Calu3 (cell line): Measurements from ENCODE around the gene SSU72. TPM values are rescaled to one million over a fixed set of nuclear protein-coding genes. Genes with fewer than 3 reads are reported as not detected.
"Not testable (repeated sequence)": the region's sequence is repeated elsewhere in the genome, so short reads cannot be mapped to it uniquely, and the experiment has no call there.

Experiments
- BruUV-seq: library from RNA; stranded (reverse); fragments of 400-500 nt; replicated peaks from 2 replicates; lab custom pipeline; 2021; lab: Mats Ljungman, UMichigan
- CTCF ChIA-PET: fragments of 300-600 bp; sonication (Branson Sonifier 250); formaldehyde crosslinking; loops from one replicate; lab custom pipeline; 2022; ENCODE audit warnings: antibody characterized with exemption; lab: Charles Lee
- DNase-seq: peaks from one replicate; pipeline ENCODE4 v3.0.0; 2022
- H3K27ac Mint-ChIP-seq: one replicate; pipeline ENCODE4 v1.8.0; 2022; ENCODE audit warnings: mixed read lengths; ENCODE audit not compliant: unreplicated experiment
- H3K27me3 Mint-ChIP-seq: one replicate; pipeline ENCODE4 v1.8.0; 2022; ENCODE audit warnings: mixed read lengths; ENCODE audit not compliant: unreplicated experiment
- H3K36me3 Mint-ChIP-seq: one replicate; pipeline ENCODE4 v1.8.0; 2022; ENCODE audit warnings: mild to moderate bottlenecking, moderate library complexity, mixed read lengths; ENCODE audit not compliant: insufficient read depth, unreplicated experiment
- H3K4me1 Mint-ChIP-seq: one replicate; pipeline ENCODE4 v1.8.0; 2022; ENCODE audit warnings: mild to moderate bottlenecking, low read depth, mixed read lengths; ENCODE audit not compliant: unreplicated experiment
- H3K4me3 Mint-ChIP-seq: one replicate; pipeline ENCODE4 v1.8.0; 2022; ENCODE audit warnings: mild to moderate bottlenecking, low read depth, moderate library complexity, mixed read lengths; ENCODE audit not compliant: unreplicated experiment
- H3K9me3 Mint-ChIP-seq: one replicate; pipeline ENCODE4 v1.8.0; 2022; ENCODE audit warnings: low read depth, mixed read lengths; ENCODE audit not compliant: unreplicated experiment
- intact Hi-C: fragments of 100-400 bp; cut with micrococcal nuclease; formaldehyde crosslinking; loops from one replicate; pipeline ENCODE4 v1.10.0; 2022; ENCODE audit not compliant: unreplicated experiment
- total RNA-seq: library from RNA; stranded (reverse); gene quantifications from 2 replicates; pipeline ENCODE4 v1.2.3, GENCODE V29; 2022
- TF ChIP-seq, protein P1 (sequence below): fragments of 200-600 bp; IDR thresholded peaks from one replicate; pipeline ENCODE4 v1.8.0; 2022; ENCODE audit warnings: antibody characterized with exemption; ENCODE audit not compliant: unreplicated experiment

The SSU72 gene
- total RNA-seq, 1 experiment from 2014 or later, result 105 TPM

DNA sequence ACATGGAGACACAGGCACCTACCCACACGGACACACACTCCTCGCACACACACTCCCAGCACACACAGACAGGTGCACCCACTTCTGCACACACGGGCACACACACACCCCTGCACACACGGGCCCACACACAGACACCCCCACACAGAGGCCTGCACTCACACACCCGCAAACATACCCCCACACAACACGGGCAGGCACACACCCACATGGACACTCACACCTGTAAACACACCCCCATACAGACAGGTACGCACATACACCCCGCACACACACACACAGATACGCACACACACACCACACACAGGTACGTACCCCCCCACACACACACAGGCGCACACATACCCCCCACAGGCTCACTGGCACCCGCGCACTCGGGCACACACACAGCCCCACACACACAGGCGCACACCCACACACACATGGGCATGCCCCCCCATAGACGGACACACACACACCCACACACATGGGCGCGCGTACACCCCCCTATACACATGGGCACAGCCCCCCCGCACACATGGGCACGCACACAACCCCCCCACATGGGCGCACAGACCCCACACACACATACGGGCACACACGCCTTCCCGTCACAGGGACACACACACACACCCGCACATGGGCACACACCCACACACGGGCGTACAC is 56.6 kb downstream of the SSU72 start:
- CTCF ChIA-PET, result no interaction called here
- intact Hi-C loops, result no loop called here
- H3K4me1 Mint-ChIP-seq, result peaks cover 6% of the 10 kb centered on the region
- no peaks in the 10 kb centered on the region for H3K27me3 Mint-ChIP-seq
- no peak overlapping the region for H3K4me3 Mint-ChIP-seq
- TF ChIP-seq, protein P1, sequence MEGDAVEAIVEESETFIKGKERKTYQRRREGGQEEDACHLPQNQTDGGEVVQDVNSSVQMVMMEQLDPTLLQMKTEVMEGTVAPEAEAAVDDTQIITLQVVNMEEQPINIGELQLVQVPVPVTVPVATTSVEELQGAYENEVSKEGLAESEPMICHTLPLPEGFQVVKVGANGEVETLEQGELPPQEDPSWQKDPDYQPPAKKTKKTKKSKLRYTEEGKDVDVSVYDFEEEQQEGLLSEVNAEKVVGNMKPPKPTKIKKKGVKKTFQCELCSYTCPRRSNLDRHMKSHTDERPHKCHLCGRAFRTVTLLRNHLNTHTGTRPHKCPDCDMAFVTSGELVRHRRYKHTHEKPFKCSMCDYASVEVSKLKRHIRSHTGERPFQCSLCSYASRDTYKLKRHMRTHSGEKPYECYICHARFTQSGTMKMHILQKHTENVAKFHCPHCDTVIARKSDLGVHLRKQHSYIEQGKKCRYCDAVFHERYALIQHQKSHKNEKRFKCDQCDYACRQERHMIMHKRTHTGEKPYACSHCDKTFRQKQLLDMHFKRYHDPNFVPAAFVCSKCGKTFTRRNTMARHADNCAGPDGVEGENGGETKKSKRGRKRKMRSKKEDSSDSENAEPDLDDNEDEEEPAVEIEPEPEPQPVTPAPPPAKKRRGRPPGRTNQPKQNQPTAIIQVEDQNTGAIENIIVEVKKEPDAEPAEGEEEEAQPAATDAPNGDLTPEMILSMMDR, result no peak
- no peak overlapping the region for H3K27ac Mint-ChIP-seq
- no TSS peak for BruUV-seq
- H3K36me3 Mint-ChIP-seq, result peaks cover 31% of the 10 kb centered on the region
- no peaks in the 10 kb centered on the region for H3K9me3 Mint-ChIP-seq
- no peak for DNase-seq

DNA sequence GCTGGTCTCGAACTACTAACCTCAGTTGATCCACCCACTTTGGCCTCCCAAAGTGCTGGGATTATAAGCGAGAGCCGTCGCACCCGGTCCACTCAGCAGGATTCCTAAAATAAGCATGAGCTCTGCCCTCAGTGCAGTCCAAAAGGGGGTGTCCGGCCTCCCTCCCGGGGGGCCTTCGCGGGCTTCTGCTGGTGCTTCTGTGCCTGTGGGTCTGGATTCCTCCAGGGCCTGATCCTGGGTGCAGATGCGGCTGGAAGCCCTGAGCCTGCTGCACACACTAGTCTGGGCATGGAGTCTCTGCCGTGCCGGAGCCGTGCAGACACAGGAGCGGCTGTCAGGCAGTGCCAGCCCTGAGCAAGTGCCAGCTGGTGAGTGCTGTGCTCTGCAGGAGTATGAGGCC is 57.7 kb downstream of the SSU72 start:
- BruUV-seq, H3K4me1 Mint-ChIP-seq, H3K27ac Mint-ChIP-seq, H3K9me3 Mint-ChIP-seq, H3K4me3 Mint-ChIP-seq, DNase-seq, H3K27me3 Mint-ChIP-seq, intact Hi-C loops, CTCF ChIA-PET: not testable (repeated sequence)
- peaks cover 35% of the 10 kb centered on the region for H3K36me3 Mint-ChIP-seq

DNA sequence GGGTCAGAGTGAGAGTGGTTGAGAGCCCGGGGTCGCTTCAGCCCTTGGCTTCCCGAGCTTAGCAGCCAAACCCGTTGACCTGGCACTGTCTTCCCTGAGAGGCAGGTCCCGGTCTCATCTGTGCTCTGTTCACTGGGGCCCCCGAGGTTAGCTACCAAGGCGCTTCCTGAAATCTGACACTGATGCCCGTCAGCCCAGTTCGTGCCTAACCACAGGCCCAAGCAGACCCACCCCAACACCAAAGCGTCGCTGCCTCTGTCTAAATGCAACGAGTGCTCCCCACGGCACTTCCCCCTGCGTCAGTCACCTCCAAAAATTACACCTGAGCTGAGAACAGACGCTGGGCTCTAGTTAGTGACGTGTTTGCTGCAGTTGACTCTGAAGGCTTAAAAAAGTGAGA is 60.3 kb downstream of the SSU72 start:
- H3K27me3 Mint-ChIP-seq, intact Hi-C loops, CTCF ChIA-PET: not testable (repeated sequence)

DNA sequence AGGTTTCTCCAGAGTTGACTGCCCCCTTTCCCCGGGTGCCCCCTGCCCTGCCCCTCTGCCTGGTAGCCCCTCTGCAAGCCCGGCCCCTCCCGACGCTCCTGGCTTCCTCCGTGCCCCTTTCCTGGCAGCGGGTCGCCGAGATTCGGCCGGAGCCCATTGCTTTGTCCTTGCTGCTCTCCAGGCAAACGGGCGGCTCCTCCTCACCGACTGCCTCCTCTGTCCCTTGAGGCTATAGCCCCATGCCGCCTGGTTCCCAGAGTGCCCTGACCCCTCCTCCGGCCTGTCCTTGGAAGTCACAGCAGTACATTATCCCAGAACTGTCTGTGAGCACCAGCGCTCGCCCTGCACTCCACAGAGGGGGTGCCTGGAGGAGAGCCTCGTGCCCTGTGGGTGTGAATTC is 61.0 kb downstream of the SSU72 start:
- H3K27me3 Mint-ChIP-seq, DNase-seq, H3K9me3 Mint-ChIP-seq, BruUV-seq, H3K4me1 Mint-ChIP-seq, CTCF ChIA-PET, intact Hi-C loops: not testable (repeated sequence)
- peak overlapping the region; percentile 83 for H3K27ac Mint-ChIP-seq
- H3K36me3 Mint-ChIP-seq, result peaks cover 42% of the 10 kb centered on the region
- H3K4me3 Mint-ChIP-seq, result peak overlapping the region; percentile 78

More for the DNA sequence above, 60.3 kb downstream of the SSU72 start:
- H3K9me3 Mint-ChIP-seq, H3K4me1 Mint-ChIP-seq, H3K4me3 Mint-ChIP-seq, BruUV-seq, H3K27ac Mint-ChIP-seq, DNase-seq: not testable (repeated sequence)
- H3K36me3 Mint-ChIP-seq, result peaks cover 44% of the 10 kb centered on the region

DNA sequence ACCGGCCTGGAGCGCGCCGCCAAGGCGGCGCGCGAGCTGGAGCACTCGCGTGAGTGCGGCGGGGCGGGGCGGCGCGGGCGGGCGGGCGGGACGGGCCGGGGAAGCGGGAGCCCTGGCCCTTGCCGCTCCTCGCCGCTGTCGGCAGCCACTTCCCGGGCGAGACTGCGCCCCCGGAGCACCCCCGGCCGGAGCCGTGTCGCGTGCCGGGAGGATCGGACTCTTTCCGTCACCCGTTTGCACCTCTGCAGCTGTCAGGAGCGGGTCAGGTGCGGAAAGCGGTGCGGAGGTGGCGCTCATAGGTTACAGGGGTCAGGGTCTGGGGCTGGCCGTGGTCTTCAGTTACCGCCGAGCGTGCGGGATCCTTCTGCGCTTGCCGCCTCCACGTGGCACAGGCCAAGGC is 62.2 kb downstream of the SSU72 start:
- Mint-ChIP-seq H3K36me3 (peaks cover 32% of the 10 kb centered on the region), H3K4me3 (peak overlapping the region; percentile 78)
- DNase-seq, CTCF ChIA-PET, BruUV-seq, H3K4me1 Mint-ChIP-seq, H3K27me3 Mint-ChIP-seq, H3K27ac Mint-ChIP-seq, H3K9me3 Mint-ChIP-seq, intact Hi-C loops: not testable (repeated sequence)

DNA sequence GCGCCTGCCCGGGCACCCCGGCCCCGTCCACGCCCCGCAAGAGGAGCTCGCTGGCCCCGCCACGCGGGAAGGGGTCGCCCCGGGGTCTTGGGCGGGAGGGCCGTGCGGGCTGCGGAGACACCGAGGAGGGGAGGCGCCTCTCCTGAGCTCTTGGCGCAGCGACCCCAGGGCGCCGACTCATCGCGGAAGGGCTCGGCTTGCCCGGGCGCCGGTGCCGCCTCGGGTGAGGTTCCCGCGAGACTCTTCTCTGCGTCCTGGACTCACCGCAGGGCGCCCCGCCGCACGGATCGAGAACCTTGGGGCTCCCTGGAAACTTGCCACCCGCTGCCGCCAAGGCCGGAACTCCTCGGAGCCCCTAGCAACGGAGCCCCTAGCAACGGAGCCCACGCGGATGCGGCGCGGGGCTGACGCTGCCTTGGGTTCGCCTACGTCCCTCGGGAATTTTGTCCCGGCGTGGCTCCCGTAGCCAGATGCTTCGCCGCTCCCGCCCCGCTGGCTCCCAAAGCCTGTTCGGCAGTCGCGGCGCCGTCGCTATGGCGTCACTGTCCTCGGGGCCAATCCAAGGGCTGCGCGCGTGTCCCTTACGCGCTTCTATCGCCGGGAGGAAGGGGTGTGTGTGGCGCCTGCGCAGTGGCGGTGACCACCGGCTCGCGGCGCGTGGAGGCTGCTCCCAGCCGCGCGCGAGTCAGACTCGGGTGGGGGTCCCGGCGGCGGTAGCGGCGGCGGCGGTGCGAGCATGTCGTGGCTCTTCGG is 63.0 kb downstream of the SSU72 start, which contains the start of gene ATAD3A:
Gene ATAD3A, plus strand, starts transcription at position 630 of the 753 bp plus-strand sequence. Its CDS starts 107 bp downstream, at position 737.
- TF ChIP-seq, protein P1, result no peak
- CTCF ChIA-PET, result no interaction called here
- BruUV-seq, result no TSS peak
- intact Hi-C loops, result no loop called here
- peak; percentile 93 for DNase-seq
- Mint-ChIP-seq H3K4me3 (peak within 1 kb of the TSS; percentile 78), H3K27ac (peak within 1 kb of the TSS; percentile 82), H3K9me3 (no peaks in the 10 kb centered on the region), H3K4me1 (peaks cover 6% of the 10 kb centered on the region), H3K36me3 (peaks cover 32% of the 10 kb centered on the region), H3K27me3 (no peaks in the 10 kb centered on the region)
